SK-N-MC (cell line): Measurements from ENCODE around the gene EFTUD2.

Source experiments
- EZH2 ChIP-seq: fragments of 200-600 bp; sonication (generic); IDR thresholded peaks from one replicate; pipeline ENCODE4 v1.6.1; 2017; ENCODE audit warnings: antibody characterized with exemption
- FOXP2 ChIP-seq: optimal IDR thresholded peaks from 2 replicates; pipeline ENCODE3; 2011; ENCODE audit warnings: mild to moderate bottlenecking, moderate library complexity; ENCODE audit not compliant: insufficient read depth; ENCODE audit errors: extremely low read length, control extremely low read depth
- POLR2AphosphoS5 ChIP-seq: IDR thresholded peaks from 2 replicates; pipeline ENCODE4 v1.6.1; 2012; ENCODE audit warnings: mild to moderate bottlenecking, low read depth, low read length, borderline replicate concordance

GRCh38 chr17:44913676-44914075 is 14.4 kb upstream of the EFTUD2 start:
- no peak for TF ChIP-seq POLR2AphosphoS5
- TF ChIP-seq EZH2, result no peak
- TF ChIP-seq FOXP2, result no peak
